Glutamatergic neuron (in vitro differentiated cells): ENCODE measurements around the gene PRKG1. TPM values are rescaled to one million over a fixed set of nuclear protein-coding genes. Genes with fewer than 3 reads are reported as not detected.

Experiments used
- DNase-seq: peaks from one replicate; pipeline ENCODE4 v3.0.0; 2022
- H3K27ac Mint-ChIP-seq: one replicate; pipeline ENCODE4 v1.8.0; 2020; ENCODE audit warnings: mild to moderate bottlenecking, mixed read lengths, inconsistent platforms; ENCODE audit not compliant: unreplicated experiment
- H3K27me3 Mint-ChIP-seq: one replicate; pipeline ENCODE4 v1.8.0; 2020; ENCODE audit warnings: mild to moderate bottlenecking, moderate library complexity, mixed read lengths, inconsistent platforms; ENCODE audit not compliant: unreplicated experiment
- H3K36me3 Mint-ChIP-seq: one replicate; pipeline ENCODE4 v1.8.0; 2020; ENCODE audit warnings: mild to moderate bottlenecking, mixed read lengths, inconsistent platforms; ENCODE audit not compliant: unreplicated experiment
- H3K4me1 Mint-ChIP-seq: one replicate; pipeline ENCODE4 v1.8.0; 2020; ENCODE audit warnings: mild to moderate bottlenecking, low read depth, mixed read lengths, inconsistent platforms; ENCODE audit not compliant: unreplicated experiment
- H3K4me3 Mint-ChIP-seq: one replicate; pipeline ENCODE4 v1.8.0; 2020; ENCODE audit warnings: mild to moderate bottlenecking, mixed read lengths, inconsistent platforms; ENCODE audit not compliant: unreplicated experiment
- H3K9me3 Mint-ChIP-seq: one replicate; pipeline ENCODE4 v1.8.0; 2020; ENCODE audit warnings: mild to moderate bottlenecking, moderate library complexity, mixed read lengths, inconsistent platforms; ENCODE audit not compliant: unreplicated experiment
- total RNA-seq: library from RNA; stranded (reverse); fragmentation: NEBNext Ultra II Directional; extraction: Animal tissue kit (Norgen Biotek cat#: 25700); gene quantifications from one replicate; pipeline ENCODE4 v1.2.1, GENCODE V29; 2021; ENCODE audit not compliant: unreplicated experiment
- TF ChIP-seq, protein P1 (sequence below): fragments of 200-600 bp; sonication (generic); IDR thresholded peaks from one replicate; pipeline ENCODE4 v1.5.0; 2021; ENCODE audit not compliant: partially characterized antibody, unreplicated experiment

The PRKG1 gene
- total RNA-seq, 1 donor from 2014 or later = 52.7 TPM

DNA sequence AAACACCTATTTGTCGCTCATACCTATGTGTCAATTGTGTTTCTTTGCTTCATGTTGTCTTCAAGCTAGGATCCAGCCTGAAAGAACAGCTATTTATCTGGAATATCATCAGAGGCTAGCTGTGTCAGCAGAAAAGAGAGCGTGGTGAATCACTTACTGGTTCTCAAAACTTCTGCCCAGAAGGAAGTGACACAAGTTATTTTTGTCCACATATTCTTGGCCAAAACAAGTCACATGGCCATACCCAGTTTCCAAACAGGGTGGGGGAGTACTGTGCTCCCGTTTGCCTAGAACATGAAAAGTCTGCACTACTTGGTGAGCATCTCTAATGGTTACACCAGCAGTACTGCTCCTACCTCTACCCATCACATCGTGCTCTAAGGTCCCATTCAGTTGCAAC is 786.0 kb downstream of the PRKG1 start:
- Mint-ChIP-seq H3K36me3 (peaks cover 6% of the 10 kb centered on the region), H3K27ac (no peak overlapping the region), H3K27me3 (no peaks in the 10 kb centered on the region), H3K4me3 (no peak overlapping the region), H3K9me3 (peaks cover 2% of the 10 kb centered on the region), H3K4me1 (peaks cover 4% of the 10 kb centered on the region)
- TF ChIP-seq, protein P1, sequence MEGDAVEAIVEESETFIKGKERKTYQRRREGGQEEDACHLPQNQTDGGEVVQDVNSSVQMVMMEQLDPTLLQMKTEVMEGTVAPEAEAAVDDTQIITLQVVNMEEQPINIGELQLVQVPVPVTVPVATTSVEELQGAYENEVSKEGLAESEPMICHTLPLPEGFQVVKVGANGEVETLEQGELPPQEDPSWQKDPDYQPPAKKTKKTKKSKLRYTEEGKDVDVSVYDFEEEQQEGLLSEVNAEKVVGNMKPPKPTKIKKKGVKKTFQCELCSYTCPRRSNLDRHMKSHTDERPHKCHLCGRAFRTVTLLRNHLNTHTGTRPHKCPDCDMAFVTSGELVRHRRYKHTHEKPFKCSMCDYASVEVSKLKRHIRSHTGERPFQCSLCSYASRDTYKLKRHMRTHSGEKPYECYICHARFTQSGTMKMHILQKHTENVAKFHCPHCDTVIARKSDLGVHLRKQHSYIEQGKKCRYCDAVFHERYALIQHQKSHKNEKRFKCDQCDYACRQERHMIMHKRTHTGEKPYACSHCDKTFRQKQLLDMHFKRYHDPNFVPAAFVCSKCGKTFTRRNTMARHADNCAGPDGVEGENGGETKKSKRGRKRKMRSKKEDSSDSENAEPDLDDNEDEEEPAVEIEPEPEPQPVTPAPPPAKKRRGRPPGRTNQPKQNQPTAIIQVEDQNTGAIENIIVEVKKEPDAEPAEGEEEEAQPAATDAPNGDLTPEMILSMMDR = no peak
- DNase-seq = no peak

- H3K36me3 Mint-ChIP-seq = peaks cover 2% of the 10 kb centered on the region
- peaks cover 4% of the 10 kb centered on the region for H3K4me1 Mint-ChIP-seq
- TF ChIP-seq, protein P1 = no peak
- no peak for DNase-seq
- no peaks in the 10 kb centered on the region for H3K27me3 Mint-ChIP-seq
- H3K9me3 Mint-ChIP-seq = peaks cover under 1% of the 10 kb centered on the region
- H3K27ac Mint-ChIP-seq = no peak overlapping the region
- no peak overlapping the region for H3K4me3 Mint-ChIP-seq
Observed at GRCh38 chr10:51861051-51861450, 786.8 kb downstream of the PRKG1 start.

- TF ChIP-seq, protein P1 = no peak
- Mint-ChIP-seq H3K27ac (no peak overlapping the region), H3K27me3 (no peaks in the 10 kb centered on the region), H3K4me3 (no peak overlapping the region), H3K9me3 (no peaks in the 10 kb centered on the region), H3K36me3 (no peaks in the 10 kb centered on the region), H3K4me1 (peaks cover 4% of the 10 kb centered on the region)
- no peak for DNase-seq
Observed at GRCh38 chr10:51861731-51862130, 787.4 kb downstream of the PRKG1 start.

DNA sequence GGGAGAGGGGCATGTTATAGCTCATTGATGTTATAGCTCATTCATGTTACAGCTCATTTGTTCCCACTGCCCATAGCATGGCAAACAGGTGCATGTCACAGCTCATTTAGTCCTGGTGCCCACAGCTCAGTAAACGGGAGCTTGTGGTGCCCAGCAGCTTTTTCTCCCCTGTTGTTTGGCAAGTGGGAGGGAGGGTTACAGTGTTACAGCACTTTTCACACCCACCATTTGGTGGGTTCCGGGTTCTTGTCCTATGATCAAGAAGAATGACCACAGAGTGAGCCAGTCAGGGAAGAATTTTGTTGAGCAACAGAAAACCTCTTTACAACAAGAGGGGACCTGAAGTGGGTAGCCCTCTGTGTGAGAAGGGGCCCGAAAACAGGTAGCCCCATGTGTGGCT is 787.9 kb downstream of the PRKG1 start:
- H3K36me3 Mint-ChIP-seq = no peaks in the 10 kb centered on the region
- H3K9me3 Mint-ChIP-seq = no peaks in the 10 kb centered on the region
- TF ChIP-seq, protein P1 = no peak
- no peak for DNase-seq
- H3K4me1 Mint-ChIP-seq = peaks cover 4% of the 10 kb centered on the region
- no peak overlapping the region for H3K27ac Mint-ChIP-seq
- H3K4me3 Mint-ChIP-seq = no peak overlapping the region
- H3K27me3 Mint-ChIP-seq = no peaks in the 10 kb centered on the region

DNA sequence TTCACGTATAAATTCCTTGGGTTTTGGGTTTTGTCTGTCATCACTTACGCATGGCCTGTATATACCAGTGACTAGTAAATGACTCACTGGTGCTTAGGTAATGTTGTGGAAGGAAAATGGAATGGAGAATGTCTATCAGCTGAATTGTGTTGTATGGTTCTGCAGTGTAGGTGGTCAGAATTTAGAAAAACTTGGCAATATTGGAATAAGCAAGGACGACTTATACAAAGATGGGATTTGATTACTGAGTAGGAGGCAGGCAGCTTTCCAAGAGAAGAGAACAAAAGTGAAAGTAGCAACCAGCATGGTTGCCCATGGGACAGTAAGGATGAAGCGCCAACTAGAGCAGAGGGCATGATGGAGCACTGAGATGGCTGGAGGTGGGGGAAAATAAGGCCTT is 793.7 kb downstream of the PRKG1 start:
- Mint-ChIP-seq H3K9me3 (peaks cover 2% of the 10 kb centered on the region), H3K4me3 (no peak overlapping the region), H3K27ac (no peak overlapping the region), H3K27me3 (no peaks in the 10 kb centered on the region), H3K36me3 (no peaks in the 10 kb centered on the region), H3K4me1 (no peaks in the 10 kb centered on the region)
- TF ChIP-seq, protein P1 = no peak
- no peak for DNase-seq
